ENCODE results near the gene ZBED1.

Gene ZBED1

GRCh38 chrX:2489446-2490445, 11.0 kb downstream of the ZBED1 start:
- no peak for DNase-seq (ENCODE audit: extremely low spot score)
- CTCF ChIA-PET = no interaction called here

GRCh38 chrX:2488621-2489285, 12.0 kb downstream of the ZBED1 start:
- CTCF ChIA-PET = no interaction called here
- TF ChIP-seq SUZ12 (IDR thresholded peaks at IDR 0.05) (no peak), ZNF384 (IDR thresholded peaks at IDR 0.05) (no peak), LEF1 (IDR thresholded peaks at IDR 0.05; ENCODE audit: borderline replicate concordance) (no peak), CTBP1 (IDR thresholded peaks at IDR 0.05; ENCODE audit: borderline replicate concordance) (no peak), FOXA1 (IDR thresholded peaks at IDR 0.05) (no peak), ELF4 (IDR thresholded peaks at IDR 0.05) (no peak), ARNT (IDR thresholded peaks at IDR 0.05) (no peak), PKNOX1 (IDR thresholded peaks at IDR 0.05) (no peak), SP1 (IDR thresholded peaks at IDR 0.05) (no peak), TARDBP (IDR thresholded peaks at IDR 0.05) (no peak), FOXM1 (IDR thresholded peaks at IDR 0.05; ENCODE audit: borderline replicate concordance) (no peak), HDGF (IDR thresholded peaks at IDR 0.05; ENCODE audit: borderline replicate concordance) (no peak), FOXK2 (IDR thresholded peaks at IDR 0.05) (no peak), BHLHE40 (IDR thresholded peaks at IDR 0.05; ENCODE audit: borderline replicate concordance) (no peak), L3MBTL2 (conservative IDR thresholded peaks at IDR 0.05) (no peak), NFRKB (IDR thresholded peaks at IDR 0.05) (no peak)
- POLR2A ChIA-PET = no interaction called here
- no peak for DNase-seq (ENCODE audit: extremely low spot score)

More at GRCh38 chrX:2489446-2490445, 11.0 kb downstream of the ZBED1 start:
- no peak for TF ChIP-seq SUZ12 (IDR thresholded peaks at IDR 0.05)
- TF ChIP-seq ARNT (IDR thresholded peaks at IDR 0.05) = no peak
- TF ChIP-seq ELF4 (IDR thresholded peaks at IDR 0.05) = no peak
- no peak for TF ChIP-seq FOXK2 (IDR thresholded peaks at IDR 0.05)
- TF ChIP-seq CTBP1 (IDR thresholded peaks at IDR 0.05; ENCODE audit: borderline replicate concordance) = no peak
- TF ChIP-seq TARDBP (IDR thresholded peaks at IDR 0.05) = no peak
- TF ChIP-seq BHLHE40 (IDR thresholded peaks at IDR 0.05; ENCODE audit: borderline replicate concordance) = no peak
- TF ChIP-seq FOXA1 (IDR thresholded peaks at IDR 0.05) = no peak
- TF ChIP-seq ZNF384 (IDR thresholded peaks at IDR 0.05) = no peak
- no peak for TF ChIP-seq SP1 (IDR thresholded peaks at IDR 0.05)
- POLR2A ChIA-PET = no interaction called here

GRCh38 chrX:2487366-2487765, 13.4 kb downstream of the ZBED1 start:
- CTCF ChIA-PET = no interaction called here

GRCh38 chrX:2486476-2487133, 14.2 kb downstream of the ZBED1 start:
- ChIA-PET POLR2A (no interaction called here), CTCF (no interaction called here)
- TF ChIP-seq ELF4 (IDR thresholded peaks at IDR 0.05) (no peak), PKNOX1 (IDR thresholded peaks at IDR 0.05) (no peak), LEF1 (IDR thresholded peaks at IDR 0.05; ENCODE audit: borderline replicate concordance) (no peak), SUZ12 (IDR thresholded peaks at IDR 0.05) (no peak), FOXK2 (IDR thresholded peaks at IDR 0.05) (no peak), CTBP1 (IDR thresholded peaks at IDR 0.05; ENCODE audit: borderline replicate concordance) (no peak)
- DNase-seq (ENCODE audit: extremely low spot score) = no peak

More at GRCh38 chrX:2487366-2487765, 13.4 kb downstream of the ZBED1 start:
- DNase-seq (ENCODE audit: extremely low spot score) = no peak
- no peak for TF ChIP-seq PKNOX1 (IDR thresholded peaks at IDR 0.05)
- TF ChIP-seq FOXA1 (IDR thresholded peaks at IDR 0.05) = no peak
- TF ChIP-seq FOXM1 (IDR thresholded peaks at IDR 0.05; ENCODE audit: borderline replicate concordance) = no peak
- TF ChIP-seq BHLHE40 (IDR thresholded peaks at IDR 0.05; ENCODE audit: borderline replicate concordance) = no peak
- POLR2A ChIA-PET = no interaction called here

- ChIA-PET CTCF (no interaction called here), POLR2A (no interaction called here)
- TF ChIP-seq L3MBTL2 (conservative IDR thresholded peaks at IDR 0.05) (no peak), FOXA1 (IDR thresholded peaks at IDR 0.05) (no peak), SP1 (IDR thresholded peaks at IDR 0.05) (no peak), LEF1 (IDR thresholded peaks at IDR 0.05; ENCODE audit: borderline replicate concordance) (no peak), NFRKB (IDR thresholded peaks at IDR 0.05) (no peak), FOXM1 (IDR thresholded peaks at IDR 0.05; ENCODE audit: borderline replicate concordance) (no peak), ZNF384 (IDR thresholded peaks at IDR 0.05) (no peak), TARDBP (IDR thresholded peaks at IDR 0.05) (no peak), HDGF (IDR thresholded peaks at IDR 0.05; ENCODE audit: borderline replicate concordance) (no peak)
- DNase-seq (ENCODE audit: extremely low spot score) = no peak
Observed at GRCh38 chrX:2485789-2486345, 14.9 kb downstream of the ZBED1 start.
